NCI-H2107 treated with DMSO at 0.1 percent for 48 hours (cell line): ENCODE results near the gene NEURL2.
"Not testable (repeated sequence)": the region's sequence is repeated elsewhere in the genome, so short reads cannot be mapped to it uniquely, and the experiment has no call there.

Experiments used
- DNase-seq: peaks from one replicate; lab custom pipeline; 2025; ENCODE audit not compliant: unreplicated experiment; lab: John Stamatoyannopoulos, UW

The NEURL2 gene

DNA sequence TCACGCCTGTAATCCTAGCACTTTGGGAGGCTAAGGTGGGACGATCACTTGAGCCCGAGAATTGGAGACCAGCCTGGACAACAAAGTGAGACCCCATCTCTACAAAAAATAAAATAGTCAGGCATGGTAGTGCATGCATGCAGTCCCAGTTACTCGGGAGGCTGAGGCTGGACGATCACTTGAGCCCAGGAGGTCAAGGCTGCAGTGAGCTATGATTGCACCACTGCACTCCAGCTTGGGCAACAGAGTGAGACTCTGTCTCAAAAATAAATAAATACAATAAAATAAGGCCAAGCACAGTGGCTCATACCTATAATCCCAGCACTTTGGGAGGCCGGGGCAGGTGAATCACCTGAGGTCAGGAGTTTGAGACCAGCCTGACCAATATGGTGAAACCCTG, 10.3 kb upstream of the NEURL2 start:
- not testable (repeated sequence) for DNase-seq

DNA sequence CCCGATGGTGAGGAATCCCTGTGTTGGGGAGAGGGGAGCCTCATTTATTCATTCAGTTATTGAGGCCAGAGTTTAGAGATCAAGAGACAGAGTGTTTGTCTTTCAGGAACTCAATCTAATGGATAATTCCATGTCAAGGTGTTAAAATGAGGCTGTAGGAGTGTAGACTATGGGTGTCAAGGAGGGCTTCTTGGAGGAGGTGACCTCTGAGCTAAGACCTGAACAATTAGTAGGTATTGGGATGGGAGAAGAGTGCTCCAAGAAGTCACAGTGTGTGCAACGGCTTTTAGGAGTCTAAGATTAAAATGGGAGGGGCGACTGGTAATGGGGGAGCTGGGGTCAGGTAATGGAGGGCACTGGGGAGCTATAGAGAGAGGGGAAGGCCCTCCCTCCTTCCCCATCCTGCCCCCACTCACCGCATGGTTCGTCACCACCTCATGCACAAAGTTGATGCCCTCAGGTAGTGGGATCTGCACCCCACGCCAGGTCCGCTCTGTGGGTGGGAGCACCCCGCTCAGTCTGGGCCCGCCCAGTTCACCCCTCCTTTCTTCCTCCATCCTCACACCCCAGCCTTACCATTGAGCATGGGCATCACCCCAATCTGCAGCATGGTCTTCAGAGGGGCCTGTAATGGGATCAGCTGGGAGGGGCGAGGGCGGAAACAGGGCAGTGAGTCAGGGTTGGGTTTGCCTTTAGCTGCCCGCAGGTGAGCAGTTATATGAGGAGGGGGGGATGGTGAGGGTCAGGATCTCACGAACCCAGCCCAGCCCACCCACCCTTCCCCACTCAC, 8.2 kb upstream of the NEURL2 start:
- DNase-seq: no peak

DNA sequence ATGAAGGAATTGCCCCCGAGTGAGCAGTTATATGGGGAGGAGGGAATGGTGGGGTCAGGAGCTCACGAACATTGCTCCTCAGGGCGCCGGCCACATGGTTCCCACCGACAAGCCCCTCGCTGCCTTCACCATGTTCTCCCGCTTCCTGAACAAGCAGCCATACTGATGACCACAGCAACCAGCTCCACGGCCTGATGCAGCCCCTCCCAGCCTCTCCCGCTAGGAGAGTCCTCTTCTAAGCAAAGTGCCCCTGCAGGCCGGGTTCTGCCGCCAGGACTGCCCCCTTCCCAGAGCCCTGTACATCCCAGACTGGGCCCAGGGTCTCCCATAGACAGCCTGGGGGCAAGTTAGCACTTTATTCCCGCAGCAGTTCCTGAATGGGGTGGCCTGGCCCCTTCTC, 7.3 kb upstream of the NEURL2 start:
- no peak for DNase-seq

DNA sequence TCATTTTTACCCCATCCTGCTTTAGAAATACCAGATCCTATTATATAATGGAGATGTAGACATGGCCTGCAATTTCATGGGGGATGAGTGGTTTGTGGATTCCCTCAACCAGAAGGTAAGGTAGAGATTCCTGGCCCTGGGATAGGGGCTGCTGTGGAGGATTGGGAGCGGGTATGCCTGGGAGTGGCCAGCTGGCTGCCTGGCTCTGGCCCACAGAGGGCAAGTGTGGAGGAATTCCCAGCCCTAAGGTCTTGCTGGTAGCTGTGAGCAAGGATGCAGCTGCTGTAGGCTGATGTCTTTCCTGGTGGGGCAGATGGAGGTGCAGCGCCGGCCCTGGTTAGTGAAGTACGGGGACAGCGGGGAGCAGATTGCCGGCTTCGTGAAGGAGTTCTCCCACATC, 6.7 kb upstream of the NEURL2 start:
- no peak for DNase-seq

DNA sequence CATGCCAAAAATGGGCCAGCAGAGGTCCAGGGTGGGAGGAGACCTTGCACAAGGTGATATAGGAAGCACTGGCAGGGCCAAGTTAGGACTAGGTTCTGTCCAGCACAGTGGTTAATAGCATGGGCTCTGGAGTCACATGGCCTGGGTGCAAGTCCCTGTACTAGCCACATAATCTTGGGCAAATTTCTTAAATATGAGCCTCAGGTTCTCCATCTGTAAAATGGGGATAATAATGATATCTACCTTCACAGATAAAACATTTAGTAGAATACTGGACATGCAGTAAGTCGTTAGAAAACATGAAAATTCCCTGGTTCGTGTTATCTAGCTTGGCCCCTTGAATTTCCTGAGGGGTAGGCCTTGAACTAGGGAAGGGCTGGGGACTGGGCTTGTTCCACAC, 6.3 kb upstream of the NEURL2 start:
- no peak for DNase-seq

DNA sequence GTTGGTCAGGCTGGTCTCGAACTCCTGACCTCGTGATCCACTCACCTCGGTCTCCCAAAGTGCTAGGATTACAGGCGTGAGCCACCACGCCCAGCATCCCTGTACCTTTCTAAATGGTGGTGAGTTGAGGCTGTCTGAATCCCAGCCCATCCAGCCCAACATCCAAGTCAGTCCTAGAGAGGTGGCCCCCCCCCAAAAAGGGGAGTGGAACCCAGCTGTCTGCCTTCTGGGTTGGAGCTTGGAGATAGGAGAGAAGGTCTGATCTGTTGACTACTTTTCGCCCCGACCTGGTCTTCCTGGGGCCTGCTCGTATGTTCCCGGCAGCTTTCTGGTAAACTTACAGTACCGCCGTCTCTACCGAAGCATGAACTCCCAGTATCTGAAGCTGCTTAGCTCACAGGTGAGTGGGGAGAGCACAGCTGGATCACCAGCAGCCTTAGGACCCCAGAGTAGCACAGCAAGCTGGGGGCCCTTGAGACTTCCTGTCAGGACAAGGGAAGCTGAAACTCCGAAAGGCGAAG, 5.7 kb upstream of the NEURL2 start:
- DNase-seq: no peak

DNA sequence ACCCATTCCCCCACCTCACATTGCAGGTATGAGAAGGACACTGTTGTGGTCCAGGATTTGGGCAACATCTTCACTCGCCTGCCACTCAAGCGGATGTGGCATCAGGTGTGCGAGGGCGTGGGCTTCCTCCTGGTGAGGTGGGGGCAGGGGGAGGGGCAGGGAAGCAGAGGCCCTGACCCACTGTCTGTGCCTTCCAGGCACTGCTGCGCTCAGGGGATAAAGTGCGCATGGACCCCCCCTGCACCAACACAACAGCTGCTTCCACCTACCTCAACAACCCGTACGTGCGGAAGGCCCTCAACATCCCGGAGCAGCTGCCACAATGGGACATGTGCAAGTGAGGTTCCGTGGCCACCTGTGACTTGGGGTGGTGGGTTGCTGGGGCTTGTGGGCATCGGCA, 3.8 kb upstream of the NEURL2 start:
- DNase-seq: no peak

DNA sequence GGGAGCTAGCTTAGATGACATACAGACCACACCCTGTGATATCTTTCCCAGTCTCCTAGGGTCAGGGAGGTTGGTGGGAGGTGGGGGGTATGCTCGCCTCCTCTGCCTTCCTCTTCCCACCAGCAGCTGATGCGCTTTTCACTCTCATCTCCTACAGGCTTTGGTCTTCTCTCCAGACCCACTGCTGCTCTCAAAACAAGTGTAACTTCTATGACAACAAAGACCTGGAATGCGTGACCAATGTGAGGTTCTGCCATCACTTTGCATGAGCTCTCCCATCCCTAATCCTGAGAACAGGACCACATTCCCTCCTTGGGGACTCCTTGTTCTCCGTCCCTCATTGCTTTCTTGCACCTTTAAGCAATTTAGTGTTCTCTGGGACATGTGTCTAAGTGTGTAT, 2.8 kb upstream of the NEURL2 start:
- DNase-seq: no peak

DNA sequence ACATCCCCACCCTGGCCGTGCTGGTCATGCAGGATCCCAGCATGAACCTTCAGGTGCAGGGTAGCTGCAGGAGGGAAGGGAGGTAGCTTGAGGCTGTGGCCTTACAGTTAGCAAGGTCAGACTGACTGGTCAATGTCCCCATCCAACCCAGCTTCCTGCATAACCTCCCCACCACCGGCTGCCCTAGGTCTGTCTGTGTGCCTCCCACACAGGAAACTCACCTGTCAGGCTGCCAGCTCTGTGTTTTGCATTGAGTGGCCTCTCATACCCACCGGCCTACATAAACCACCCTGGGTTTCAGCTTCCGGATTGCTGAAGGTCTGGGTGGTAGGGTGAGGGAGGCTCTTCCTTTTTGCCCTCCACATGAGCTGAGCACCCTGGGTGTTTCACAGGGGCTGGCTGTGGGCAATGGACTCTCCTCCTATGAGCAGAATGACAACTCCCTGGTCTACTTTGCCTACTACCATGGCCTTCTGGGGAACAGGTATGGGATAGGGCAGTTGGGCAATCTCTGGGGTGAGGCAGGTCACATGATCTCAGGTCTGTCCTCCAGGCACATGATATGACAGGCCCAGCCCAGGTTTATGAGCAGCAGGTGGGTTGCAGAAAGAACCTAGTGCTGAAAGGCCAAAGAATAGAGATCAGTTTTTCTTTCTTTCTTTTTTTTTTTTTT, 2.0 kb upstream of the NEURL2 start:
- no peak for DNase-seq

DNA sequence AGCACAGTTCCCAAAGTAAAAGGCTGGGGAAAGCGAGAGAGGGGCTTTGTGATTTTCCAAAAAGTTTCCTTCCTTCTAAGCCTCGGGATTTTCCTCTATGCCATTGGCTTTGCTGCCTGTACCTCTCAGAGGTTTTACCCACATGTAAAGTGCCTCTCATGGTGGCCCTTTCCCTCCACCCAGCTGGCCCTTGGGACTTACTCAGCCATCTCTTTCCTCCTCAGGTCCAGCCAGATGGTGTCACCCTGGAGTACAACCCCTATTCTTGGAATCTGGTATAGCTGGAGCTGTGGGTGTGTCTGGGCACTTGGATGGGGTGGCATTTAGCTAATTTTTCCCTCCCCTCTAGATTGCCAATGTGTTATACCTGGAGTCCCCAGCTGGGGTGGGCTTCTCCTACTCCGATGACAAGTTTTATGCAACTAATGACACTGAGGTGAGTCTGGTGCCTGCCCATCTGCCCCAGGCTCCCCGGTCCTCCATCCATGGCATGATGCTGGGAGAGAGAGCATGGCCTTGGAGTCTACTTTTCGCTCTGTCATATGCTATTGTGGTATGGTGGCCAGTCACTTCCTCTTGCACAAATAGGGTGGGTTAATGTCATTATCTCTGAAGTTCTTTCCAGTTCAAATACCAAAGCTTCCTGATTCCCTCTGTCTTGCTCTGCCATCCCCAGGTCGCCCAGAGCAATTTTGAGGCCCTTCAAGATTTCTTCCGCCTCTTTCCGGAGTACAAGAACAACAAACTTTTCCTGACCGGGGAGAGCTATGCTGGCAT, 1.2 kb upstream of the NEURL2 start:
- no peak for DNase-seq

DNA sequence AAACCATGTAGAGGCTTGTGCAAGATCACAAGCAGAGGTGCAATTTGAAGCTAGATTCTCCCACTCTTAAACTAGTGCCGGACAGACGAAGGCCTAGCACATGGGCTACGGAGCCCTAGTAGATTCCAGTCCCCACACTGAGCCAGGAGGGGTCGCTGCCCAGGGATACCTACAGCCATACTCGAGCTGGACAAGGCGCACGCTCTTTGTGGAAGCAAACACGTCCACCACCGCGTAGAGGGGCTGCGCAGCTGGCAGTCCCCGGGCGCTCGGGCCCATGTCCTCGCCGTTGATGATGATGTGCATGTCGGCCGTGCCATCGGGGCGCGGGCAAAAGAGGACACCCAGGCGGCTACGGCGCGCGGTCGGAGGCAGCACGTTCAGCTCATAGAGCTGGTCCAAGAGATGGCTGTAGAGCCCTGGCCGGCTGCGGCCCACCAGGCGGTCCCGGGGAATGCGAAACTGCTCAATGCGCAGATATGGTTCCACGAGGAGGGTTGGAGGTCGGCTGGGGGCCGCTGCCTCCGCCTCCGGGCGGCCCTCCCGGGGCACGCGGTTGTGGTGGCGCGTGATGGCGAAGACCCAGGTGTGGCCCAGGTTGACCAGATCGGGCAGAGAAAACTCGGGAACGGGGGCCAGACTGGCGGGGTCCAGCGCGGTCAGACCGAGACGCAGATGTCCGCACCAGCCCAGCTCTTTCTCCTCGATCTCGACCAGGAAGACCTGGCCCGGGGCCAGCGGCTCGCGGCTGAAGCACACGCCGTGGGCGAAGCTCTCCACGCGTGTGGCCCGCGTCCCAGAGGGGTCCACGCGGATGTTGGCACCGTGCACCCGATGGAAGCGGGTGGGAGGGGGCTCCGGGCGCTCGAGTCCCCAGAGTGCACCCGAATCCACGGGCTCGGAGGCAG, 677 bp downstream of the NEURL2 start:
- DNase-seq: no peak

DNA sequence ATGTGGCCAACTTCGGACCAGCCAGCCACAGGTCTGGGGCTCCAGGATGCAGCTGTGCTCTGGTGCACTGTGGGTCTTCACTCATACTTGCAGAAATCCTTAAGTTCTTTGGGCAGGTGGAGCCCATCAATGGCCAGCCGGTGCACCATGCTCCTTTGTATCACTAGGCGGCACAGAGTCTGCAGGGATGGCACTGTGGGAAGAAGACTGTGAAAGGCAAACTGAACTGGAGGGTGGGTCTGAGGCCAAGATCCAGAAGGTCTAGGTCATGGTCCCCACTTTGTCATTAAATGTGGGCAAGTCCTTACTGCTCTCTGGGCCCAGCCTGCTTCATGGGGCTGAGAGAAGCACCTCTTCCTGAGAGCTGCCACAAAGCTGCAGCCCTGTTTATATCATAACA, 2.3 kb downstream of the NEURL2 start:
- DNase-seq: no peak

DNA sequence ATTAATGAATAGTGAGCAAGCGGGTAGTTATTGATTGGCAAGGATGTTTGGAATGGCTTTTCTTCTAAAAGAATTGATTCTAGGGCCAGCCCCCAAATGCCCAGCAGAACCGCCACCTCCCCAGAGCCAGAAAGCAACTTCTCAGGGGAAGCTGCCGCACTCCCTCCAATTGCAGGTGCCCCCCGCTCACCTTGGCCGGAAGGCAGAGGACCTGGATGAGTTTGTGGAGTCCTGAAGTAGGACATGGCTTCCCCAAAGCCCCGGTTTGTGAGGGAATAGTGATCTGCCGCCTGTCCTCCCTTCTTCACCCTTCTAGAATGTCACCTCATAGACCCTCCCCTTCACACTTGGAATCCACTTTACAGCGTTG, 3.7 kb downstream of the NEURL2 start, which contains the start of gene SPATA25:
SPATA25 (minus strand) TSS at position 277 of the 370 bp plus-strand sequence; CDS start at position 245, 32 bp downstream.
- DNase-seq: no peak

DNA sequence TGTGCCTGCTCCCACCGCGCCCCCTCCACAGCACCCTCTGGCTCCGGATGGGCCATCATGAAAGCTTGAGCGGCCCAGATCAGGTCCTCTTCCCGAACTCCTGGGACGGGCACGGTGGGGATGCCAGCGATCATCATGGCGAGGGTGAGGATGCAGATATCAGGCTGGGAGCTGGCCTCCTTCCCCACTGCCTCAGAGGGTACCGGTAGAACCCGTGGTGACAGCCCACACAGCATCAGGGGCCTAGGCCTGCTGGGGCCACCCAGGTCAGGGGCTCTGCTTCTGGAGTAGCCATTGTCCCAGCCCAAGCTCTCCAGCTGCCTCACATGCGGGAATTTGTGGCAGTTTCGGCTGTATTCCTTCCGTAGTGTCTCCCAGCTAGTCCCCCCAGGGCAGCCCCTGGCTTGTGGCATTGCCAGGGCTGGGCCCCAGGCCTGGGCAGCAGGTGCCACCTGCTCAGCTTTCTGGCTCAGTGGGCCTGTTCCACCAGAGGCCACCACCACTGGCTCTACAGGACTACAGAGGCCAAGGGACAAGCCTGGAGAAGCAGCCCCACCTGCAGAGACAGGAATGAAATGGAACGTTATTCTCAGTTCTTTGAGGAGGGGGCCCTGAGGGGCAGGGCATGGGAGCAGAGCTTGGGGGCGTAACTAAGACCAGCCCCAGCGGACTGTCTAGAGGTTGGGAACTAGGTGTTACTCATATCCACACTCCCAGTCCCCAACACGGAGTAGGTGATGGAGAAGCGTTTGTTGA, 4.2 kb downstream of the NEURL2 start:
- DNase-seq: no peak

DNA sequence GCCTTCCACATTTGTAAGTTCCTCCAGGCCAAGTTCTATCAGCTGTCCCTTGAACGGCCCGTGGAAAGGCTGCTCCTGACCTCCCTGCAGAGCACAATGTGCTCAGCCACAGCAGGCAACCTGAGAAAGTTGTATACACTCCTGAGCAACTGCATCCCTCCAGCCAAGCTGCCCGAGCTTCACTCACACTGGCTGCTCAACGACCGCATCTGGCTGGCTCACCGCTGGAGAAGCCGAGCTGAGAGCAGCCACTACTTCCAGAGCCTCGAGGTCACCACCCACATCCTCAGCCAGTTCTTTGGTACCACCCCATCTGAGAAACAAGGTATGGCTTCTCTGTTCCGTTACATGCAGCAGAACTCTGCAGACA, 7.9 kb downstream of the NEURL2 start:
- DNase-seq: no peak

DNA sequence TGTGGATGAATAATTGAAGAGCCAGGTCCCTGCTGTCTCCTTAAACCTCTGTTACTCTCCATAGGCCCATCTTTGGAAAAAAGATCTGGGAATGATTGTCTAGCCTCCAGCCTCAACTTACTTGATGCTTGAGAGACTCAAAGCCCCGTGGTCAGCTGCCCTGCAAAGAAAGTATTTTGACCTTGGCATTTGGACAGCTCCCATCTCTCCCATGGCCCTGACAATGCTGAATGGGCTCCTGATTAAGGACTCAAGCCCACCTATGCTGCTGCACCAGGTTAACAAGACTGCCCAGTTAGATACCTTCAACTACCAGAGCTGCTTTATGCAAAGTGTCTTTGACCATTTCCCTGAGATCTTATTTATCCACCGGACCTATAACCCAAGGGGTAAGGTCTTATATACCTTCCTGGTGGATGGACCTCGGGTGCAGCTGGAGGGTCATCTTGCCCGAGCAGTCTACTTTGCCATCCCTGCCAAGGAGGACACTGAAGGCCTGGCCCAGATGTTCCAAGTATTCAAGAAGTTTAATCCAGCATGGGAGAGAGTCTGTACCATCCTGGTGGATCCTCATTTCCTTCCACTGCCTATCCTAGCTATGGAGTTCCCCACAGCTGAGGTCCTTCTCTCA, 8.4 kb downstream of the NEURL2 start:
- DNase-seq: no peak

DNA sequence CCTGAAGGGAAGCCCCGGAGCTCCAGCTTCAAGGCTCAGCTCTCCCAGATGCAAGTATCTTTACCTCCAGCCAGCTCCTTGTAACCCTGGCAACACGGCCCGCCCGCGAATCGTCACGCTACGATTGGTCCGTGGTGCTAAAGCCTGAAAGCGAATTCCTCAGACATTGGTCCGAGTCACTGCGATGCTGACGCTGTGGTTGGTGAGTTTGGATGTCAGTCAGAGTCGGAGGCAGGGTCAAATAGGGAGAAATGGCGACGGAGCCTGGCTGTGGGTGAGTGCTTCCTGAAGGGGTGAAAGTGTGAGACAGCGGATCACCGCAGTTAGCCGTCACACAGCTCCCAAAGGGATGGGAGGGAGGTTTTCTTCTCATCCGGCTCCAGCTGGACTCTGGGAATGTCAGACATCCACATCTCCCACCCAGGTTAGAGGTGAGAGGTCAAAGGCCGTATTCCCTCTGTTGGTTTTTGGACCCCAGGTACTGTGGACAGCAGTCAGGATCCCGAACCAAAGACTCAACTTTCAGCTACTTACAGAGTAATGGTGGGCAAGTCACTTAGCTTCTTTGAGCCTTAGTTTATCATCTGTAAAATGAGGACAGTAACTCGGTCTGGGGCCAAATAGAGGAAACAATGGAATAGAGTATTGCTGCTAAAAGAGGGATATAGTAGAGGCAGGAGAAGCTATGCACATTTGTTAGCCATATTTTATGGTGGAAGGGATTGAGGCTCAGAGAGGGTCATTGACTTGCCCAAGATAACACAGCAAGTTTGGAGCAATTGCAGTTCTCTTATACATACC, 9.8 kb downstream of the NEURL2 start, which contains the start of gene ZSWIM1:
ZSWIM1 (plus strand) TSS at position 240 of the 801 bp plus-strand sequence. CDS start 1,366 bp downstream, outside the sequence.
- peak; percentile 68 for DNase-seq

DNA sequence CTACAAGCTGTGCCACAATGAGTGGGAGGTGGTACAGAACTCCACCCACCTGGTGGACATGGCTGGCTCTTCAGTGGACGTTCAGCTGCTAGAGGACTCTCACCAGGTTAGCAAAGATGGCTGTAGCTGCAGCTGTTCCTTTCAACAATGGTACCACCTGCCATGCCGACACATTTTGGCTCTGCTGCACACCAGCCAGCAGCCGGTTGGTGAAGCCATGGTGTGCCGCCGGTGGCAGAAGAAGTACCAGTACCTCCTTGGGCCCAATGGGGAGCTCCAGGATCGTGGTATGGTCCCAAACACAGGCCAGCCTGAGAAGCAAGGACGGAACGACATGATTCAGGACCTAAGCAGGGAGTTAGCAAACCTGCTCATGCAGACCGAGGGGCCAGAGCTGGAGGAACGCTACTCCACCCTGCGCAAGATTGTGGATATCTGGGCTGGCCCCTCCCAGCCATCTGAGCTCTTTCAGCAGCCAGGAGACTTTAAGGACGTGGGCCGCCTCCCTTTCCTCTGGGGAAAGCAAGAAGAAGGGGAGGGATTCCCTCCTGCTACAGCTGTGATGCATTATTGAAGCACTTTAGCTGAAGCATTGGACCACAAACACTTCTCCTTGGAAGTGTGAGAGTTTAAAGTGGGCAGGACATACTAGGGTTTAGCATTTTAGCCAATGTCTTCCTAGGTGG, 12.8 kb downstream of the NEURL2 start:
- DNase-seq: no peak
